ENCODE measurements around the gene PAX1.
A peak's percentile ranks its signal among the peaks of the same experiment; 100 is the strongest.

The PAX1 gene

DNA sequence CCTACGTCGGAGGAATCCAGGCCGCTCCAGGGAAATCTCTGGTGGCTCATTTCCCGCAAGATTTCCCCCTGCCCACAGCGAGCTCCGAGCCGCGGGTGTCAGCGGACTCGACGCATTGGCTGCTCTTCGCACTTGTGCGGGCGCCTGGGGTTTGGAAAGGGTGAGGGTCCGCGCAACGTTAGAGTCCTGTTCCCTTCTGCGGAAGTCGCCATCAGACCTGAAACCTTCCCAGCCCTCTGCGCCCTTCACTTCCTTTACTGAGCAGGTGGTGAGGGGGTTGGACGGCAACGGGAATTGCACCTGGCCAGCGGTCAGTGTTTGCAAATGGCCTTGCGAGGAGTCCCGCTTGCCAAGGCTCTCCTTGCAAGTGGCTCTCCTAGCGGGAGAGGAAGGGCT is 8.4 kb downstream of the PAX1 start:
- Histone ChIP-seq H3K27ac (peak overlapping the region; percentile 100), H3K9ac (peak overlapping the region; percentile 99), H3K36me3 (ENCODE audit: control insufficient read depth, insufficient read depth, low read length) (peaks cover 8% of the 10 kb centered on the region), H3K9me3 (ENCODE audit: control insufficient read depth, low read length) (no peaks in the 10 kb centered on the region), H3K79me2 (peaks cover 59% of the 10 kb centered on the region), H2AFZ (no peak overlapping the region), H3K4me1 (peaks cover 33% of the 10 kb centered on the region), H3K27me3 (ENCODE audit: control insufficient read depth, insufficient read depth, low read length) (no peaks in the 10 kb centered on the region), H3K4me3 (ENCODE audit: low read depth, low read length) (peak overlapping the region; percentile 98), H3K4me2 (ENCODE audit: low read length) (peak overlapping the region; percentile 68)
- TF ChIP-seq, protein P1, sequence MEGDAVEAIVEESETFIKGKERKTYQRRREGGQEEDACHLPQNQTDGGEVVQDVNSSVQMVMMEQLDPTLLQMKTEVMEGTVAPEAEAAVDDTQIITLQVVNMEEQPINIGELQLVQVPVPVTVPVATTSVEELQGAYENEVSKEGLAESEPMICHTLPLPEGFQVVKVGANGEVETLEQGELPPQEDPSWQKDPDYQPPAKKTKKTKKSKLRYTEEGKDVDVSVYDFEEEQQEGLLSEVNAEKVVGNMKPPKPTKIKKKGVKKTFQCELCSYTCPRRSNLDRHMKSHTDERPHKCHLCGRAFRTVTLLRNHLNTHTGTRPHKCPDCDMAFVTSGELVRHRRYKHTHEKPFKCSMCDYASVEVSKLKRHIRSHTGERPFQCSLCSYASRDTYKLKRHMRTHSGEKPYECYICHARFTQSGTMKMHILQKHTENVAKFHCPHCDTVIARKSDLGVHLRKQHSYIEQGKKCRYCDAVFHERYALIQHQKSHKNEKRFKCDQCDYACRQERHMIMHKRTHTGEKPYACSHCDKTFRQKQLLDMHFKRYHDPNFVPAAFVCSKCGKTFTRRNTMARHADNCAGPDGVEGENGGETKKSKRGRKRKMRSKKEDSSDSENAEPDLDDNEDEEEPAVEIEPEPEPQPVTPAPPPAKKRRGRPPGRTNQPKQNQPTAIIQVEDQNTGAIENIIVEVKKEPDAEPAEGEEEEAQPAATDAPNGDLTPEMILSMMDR (IDR thresholded peaks at IDR 0.05) = no peak

DNA sequence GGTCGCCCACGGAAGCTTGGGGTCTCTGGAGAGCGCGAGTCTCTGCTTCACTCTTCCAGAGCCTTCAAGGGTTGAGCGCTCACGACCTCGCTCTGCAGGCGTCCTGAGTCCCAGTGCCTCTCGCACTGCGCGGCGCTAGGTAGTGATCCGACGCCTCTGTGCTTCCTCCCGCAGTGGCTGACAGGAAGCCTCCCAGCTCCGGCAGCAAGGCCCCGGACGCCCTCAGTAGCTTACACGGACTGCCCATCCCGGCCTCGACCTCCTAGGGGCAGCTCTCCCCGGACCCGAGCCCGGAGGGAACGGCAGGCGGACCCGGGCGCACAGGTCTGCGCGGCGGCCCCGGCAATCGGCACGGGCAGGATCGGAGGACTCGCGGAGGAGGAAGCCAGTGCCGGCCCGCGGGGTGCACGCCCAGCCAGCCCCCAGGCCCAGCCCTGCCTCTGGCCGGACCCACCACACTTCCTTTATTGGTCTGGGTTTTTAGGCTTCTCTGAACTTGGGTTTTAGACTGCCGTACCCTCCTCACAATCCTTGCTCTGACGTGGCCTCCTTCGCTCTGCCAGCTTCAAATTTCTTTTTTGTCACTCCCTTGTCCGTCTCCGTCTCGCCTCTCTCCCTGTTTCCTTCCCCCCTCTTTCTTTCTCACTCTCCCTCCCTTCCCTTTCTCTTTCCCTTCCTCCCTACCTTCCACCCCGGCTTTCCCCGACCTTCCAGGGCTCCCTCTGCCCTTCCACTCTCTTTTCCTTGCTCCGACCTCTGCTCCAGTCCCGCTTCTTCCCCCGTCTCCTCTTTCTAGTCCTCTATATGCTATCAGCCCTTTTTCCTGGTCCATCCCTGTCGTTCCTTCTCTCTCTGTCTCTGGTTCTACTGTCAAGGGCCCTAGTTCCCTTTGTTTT is 9.1 kb downstream of the PAX1 start:
- no peaks in the 10 kb centered on the region for H3K27me3 ChIP-seq (ENCODE audit: control insufficient read depth, insufficient read depth, low read length)

DNA sequence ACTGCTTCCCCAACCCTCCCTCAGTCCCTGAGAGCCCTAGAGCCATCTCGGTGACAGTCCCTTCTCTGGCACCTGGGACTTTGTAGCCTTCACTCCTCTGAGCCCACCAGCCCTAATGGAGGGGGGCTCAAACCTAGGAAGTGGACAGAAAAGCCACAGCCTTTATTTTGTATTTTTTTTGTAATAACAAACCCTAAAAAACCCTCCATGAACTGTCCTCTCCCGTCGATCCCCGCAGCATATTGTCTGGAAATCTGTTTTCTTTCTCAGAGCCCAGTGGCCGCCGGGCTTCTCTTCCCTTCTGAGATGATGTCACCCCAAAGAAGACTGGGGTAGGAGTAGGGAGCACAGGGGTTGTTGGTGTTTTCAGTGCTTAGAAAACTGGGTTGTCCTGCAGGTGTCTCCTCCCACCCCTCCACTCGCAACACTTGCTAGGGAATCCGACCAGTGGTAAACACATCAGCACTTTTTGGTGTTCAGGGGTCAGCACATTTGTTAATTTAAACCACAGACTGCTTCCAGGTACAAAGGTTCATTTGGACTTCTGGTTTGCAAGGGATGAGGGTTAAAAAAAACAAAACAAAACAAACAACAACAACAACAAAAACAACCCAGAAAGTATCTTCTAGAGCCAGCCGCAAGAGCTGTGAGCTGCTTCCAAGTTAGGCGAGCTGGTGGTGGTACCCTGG is 9.9 kb downstream of the PAX1 start:
- H3K4me2 ChIP-seq (ENCODE audit: low read length) = peak overlapping the region; percentile 68
- no peak overlapping the region for H2AFZ ChIP-seq
- no peaks in the 10 kb centered on the region for H3K9me3 ChIP-seq (ENCODE audit: control insufficient read depth, low read length)
- peak overlapping the region; percentile 100 for H3K27ac ChIP-seq
- TF ChIP-seq, protein P1 (IDR thresholded peaks at IDR 0.05) = no peak
- peak overlapping the region; percentile 98 for H3K4me3 ChIP-seq (ENCODE audit: low read depth, low read length)
- H3K4me1 ChIP-seq = peaks cover 42% of the 10 kb centered on the region
- H3K36me3 ChIP-seq (ENCODE audit: control insufficient read depth, insufficient read depth, low read length) = peaks cover 8% of the 10 kb centered on the region
- peaks cover 46% of the 10 kb centered on the region for H3K79me2 ChIP-seq
- peak overlapping the region; percentile 99 for H3K9ac ChIP-seq
- no peaks in the 10 kb centered on the region for H3K27me3 ChIP-seq (ENCODE audit: control insufficient read depth, insufficient read depth, low read length)

More for the DNA sequence above, 9.1 kb downstream of the PAX1 start:
- no peaks in the 10 kb centered on the region for H3K9me3 ChIP-seq (ENCODE audit: control insufficient read depth, low read length)
- peaks cover 39% of the 10 kb centered on the region for H3K4me1 ChIP-seq
- no peak overlapping the region for H2AFZ ChIP-seq
- TF ChIP-seq, protein P1 (IDR thresholded peaks at IDR 0.05) = no peak
- peaks cover 53% of the 10 kb centered on the region for H3K79me2 ChIP-seq
- peak overlapping the region; percentile 99 for H3K9ac ChIP-seq
- H3K27ac ChIP-seq = peak overlapping the region; percentile 100
- H3K4me3 ChIP-seq (ENCODE audit: low read depth, low read length) = peak overlapping the region; percentile 98
- peak overlapping the region; percentile 68 for H3K4me2 ChIP-seq (ENCODE audit: low read length)
- H3K36me3 ChIP-seq (ENCODE audit: control insufficient read depth, insufficient read depth, low read length) = peaks cover 8% of the 10 kb centered on the region

DNA sequence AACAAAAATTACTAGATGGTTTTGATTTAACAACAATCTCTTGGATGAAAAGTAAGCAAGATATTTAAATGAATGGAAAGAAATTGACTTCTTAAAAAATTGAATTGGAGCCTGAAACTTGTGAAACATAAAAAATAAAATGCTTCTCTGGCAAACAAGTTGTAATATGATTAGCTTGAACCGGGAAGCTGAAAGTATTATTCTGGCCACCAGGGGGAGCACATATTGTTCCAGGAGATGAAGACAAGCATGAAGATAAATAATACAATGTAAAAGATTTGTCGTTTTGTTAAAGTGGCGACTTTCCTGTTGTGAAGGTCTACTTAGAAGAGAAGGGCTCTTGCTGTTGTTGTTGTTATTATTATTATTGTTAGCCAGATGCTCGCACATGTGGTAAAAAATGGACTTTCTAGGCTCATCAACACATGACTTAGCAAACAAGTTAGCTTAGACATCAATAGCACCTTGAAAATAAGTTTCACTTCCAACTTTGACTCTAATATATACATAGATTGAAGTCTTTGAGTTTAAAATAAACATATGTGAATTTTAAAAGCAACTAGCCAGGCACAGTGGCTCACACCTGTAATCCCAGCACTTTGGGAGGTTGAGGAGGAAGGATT is 14.2 kb downstream of the PAX1 start:
- no peaks in the 10 kb centered on the region for H3K27me3 ChIP-seq (ENCODE audit: control insufficient read depth, insufficient read depth, low read length)

More for the DNA sequence above, 14.2 kb downstream of the PAX1 start:
- no peaks in the 10 kb centered on the region for H3K9me3 ChIP-seq (ENCODE audit: control insufficient read depth, low read length)
- H3K9ac ChIP-seq = no peak overlapping the region
- H3K27ac ChIP-seq = peak overlapping the region; percentile 100
- H3K4me2 ChIP-seq (ENCODE audit: low read length) = peak overlapping the region; percentile 66
- TF ChIP-seq, protein P1 (IDR thresholded peaks at IDR 0.05) = peak; percentile 96
- H3K79me2 ChIP-seq = peaks cover 8% of the 10 kb centered on the region
- peaks cover 44% of the 10 kb centered on the region for H3K4me1 ChIP-seq
- H2AFZ ChIP-seq = no peak overlapping the region
- H3K4me3 ChIP-seq (ENCODE audit: low read depth, low read length) = peak overlapping the region; percentile 3
- H3K36me3 ChIP-seq (ENCODE audit: control insufficient read depth, insufficient read depth, low read length) = no peaks in the 10 kb centered on the region
